ENCODE data around the gene TDRD10.

The TDRD10 gene, protein sequence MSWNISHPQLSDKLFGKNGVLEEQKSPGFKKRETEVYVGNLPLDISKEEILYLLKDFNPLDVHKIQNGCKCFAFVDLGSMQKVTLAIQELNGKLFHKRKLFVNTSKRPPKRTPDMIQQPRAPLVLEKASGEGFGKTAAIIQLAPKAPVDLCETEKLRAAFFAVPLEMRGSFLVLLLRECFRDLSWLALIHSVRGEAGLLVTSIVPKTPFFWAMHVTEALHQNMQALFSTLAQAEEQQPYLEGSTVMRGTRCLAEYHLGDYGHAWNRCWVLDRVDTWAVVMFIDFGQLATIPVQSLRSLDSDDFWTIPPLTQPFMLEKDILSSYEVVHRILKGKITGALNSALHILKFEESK

DNA sequence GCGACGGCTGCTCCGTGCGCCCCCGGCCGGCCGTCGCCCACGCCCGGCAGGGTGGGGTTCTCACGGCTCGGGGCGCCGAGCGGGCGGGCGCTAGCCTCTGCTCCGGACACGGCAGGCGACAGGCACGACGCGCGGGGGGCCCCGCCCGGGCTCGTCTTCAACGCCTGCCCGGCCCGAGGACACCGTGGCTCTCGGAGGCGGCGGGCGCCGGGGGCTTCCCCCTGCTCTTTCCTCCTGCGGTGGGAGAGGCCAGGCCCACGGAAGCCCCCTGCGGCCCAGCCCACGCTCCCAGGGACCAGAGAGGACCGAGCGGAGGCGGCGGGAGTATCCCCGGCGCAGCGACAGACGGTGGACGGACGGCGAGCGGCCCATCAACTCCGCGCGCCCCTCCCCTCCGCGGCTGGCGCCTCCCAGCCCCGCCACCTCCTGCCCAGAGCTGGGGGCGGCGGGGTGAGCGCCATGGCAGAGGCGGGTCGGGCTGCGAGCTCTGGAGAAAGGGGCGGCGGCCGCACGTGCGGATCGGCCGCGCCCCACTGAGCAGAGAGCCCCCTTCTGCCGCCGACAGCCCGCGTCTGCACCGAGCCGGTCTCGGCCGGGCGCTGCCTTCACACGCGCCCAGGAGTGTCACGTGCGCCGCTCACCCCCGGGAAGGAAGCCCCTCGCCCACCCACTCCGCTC is at the start of gene TDRD10, which contains the start of gene SHE:
TSS of gene TDRD10 (plus strand) at position 154 of the 678 bp plus-strand sequence. CDS start 4,685 bp downstream, outside the sequence.
TSS of gene SHE (minus strand) at position 347 of the 678 bp plus-strand sequence. CDS start 386 bp downstream, outside the sequence.
- no peak for DNase-seq (ENCODE audit: low read depth)

DNA sequence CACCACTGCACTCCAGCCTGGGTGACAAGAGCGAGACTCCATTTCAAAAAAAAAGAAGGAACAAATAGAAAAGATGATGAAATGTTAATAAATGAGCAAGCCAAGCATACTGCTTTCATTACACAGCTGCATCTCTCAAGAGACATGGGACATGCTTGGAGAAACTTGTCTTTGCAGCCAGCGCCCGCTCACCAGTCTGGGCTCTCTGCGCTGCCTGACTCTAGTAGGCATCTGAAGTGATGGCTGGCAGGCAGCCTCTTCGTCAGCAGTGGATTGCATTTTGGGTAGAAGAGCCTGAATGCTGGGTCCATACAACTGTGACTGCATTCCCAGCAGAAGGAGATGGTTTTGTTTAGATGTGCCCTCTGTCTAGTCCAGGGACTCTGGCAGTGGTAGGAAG is 48.9 kb upstream of the TDRD10 start:
- no peak for DNase-seq (ENCODE audit: low read depth)

DNA sequence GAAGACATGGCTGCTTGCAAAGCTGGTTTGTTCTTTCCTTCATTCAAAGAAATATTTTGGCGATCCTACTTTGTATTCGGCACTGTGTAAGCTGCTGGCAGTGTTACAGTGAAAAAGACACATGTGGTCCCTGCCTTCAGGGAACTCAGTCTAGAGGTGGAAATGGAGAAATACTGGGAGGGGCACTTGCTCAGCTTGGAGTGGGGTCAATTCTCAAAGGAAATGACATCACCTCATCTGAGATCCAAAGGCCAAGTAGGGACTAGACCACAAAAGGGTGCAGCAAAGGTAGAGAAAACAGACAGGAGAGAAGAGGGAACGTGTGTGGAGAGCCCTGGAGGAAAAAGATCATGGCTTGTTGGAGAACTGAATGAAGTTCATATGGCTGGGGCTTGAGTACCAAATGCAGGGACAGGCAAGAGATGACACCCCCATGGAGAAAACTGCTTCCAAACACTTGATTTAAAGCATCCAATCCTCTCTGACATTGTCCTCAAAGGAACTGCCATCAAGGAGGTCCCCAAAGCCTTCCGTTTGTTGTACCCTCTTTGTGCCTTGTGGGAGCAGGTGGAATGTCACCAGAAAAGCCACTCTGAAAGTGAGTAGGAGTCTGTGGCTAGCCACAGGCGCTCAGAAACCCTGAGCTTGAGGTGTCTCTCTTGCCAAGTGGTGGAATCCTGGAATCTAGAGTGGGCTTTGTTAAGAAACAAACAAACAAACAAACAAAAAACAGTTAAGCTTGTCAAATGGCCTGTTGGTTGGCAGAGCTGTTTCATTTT is 48.3 kb upstream of the TDRD10 start:
- peak; percentile 63 for DNase-seq (ENCODE audit: low read depth)

DNA sequence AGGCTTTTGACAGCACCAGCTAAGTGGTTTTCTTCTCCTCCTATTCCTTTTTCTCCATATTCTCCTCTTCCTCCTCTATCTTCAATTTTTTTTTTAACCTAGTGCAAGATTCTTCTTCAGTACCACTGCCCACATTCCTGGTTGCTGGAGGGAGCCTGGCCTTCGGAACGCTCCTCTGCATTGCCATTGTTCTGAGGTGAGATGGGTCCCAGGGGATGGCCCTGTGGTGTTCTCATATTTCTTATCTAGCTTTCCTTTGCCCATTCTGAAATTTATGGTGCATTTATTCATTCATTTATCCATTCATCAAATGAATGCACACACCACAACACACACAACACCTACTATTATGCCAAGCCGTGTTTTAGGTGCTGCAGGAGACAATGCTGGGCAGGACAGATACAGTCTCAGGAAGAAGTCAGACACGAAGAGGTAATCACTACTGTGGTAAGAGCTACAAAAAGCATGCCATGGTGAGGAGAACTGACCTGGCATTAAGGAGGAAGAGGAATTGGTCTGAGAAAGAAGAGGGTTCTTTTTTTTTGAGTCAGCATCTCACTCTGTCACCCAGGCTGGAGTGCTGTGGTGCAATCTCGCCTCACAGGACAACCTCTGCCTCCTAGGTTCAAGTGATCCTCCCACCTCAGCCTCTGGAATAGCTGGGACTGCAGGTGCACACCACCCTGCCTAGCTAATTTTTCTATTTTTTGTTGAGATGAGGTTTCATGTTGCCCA is 47.5 kb upstream of the TDRD10 start:
- no peak for DNase-seq (ENCODE audit: low read depth)

DNA sequence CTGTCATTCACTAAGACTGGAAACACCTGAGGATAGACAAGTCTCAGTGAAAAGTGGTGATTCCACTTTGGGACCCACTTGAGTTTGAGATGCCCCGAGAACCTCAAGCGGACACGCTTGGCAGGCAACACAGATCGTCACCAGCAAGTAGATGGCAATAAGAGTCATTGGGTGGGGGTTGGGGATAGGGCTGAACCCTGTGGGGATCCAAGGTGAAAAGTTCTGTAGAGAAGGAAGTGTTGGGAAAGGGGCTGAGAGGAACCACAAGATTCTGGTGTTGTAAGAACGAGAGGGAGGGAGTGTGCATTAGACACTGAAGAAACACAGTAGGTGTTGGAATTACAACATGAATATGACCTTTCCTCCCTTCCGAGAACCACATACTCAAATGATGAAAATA is 45.4 kb upstream of the TDRD10 start:
- DNase-seq (ENCODE audit: low read depth): no peak

DNA sequence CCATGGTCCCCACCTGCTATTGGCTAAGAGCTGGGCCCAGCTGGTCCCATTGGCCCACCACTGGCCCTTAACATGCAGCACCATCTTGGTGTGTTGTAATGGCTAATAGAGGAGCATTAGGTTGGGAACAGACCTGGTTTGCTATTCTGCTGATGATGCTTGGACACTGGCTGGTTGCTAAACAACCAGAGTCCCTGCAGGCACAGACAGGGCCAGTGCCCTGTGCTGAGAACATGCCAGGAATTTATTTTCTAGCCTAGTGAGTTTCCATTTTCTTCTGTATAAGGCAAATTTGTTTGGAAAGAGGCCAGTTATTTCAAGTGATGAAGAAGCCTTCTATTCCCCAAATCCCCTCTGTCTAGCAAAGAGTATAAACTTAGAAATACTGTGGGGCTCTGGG is 42.9 kb upstream of the TDRD10 start:
- no peak for DNase-seq (ENCODE audit: low read depth)

DNA sequence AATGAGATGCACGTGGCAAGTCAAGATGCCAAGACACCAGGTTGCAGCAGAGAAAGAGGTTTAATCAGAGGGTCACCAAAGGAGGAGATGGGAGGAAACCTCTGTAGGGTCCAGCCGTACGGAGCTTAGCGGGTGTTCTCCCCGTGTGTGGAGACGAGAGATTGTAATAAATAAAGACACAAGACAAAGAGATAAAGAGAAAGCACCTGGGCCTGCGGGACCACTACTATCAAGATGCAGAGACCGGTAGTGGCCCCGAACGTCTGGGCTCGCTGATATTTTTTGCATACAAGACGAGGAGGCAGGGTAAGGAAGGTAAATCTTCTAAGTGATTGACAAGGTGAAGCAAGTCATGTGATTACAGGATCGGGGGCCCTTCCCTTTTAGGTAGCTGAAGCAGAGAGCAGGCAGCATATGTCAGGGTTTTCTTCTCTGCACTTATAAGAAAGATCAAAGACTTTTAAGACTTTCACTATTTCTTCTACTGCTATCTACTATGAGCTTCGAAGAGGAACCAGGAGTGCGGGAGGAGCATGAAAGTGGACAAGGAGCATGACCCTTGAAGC is 41.2 kb upstream of the TDRD10 start:
- DNase-seq (ENCODE audit: low read depth): no peak

DNA sequence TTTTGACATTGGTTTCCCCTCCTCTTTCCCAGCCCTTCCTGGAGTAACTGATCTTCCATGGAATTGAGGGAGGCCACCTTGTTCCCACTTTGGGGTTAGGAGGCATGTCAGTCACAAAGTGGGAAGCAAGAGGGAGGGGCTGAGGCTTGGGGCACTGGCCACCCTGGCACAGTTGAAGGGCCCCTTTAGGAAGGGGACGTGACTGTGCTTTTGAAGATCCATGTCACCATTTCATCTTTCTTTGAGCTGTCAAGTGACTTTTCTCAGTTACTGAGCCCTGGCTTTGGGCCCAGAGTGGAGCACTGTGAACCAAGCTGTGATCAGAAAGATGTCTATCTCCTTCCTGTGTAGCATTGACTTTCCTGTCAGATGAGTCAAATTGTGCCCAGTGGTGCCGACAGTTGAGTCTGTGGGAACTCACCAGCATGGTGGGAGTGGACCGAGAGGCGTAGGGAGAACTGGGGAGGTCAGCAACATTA is 38.5 kb upstream of the TDRD10 start:
- DNase-seq (ENCODE audit: low read depth): no peak

DNA sequence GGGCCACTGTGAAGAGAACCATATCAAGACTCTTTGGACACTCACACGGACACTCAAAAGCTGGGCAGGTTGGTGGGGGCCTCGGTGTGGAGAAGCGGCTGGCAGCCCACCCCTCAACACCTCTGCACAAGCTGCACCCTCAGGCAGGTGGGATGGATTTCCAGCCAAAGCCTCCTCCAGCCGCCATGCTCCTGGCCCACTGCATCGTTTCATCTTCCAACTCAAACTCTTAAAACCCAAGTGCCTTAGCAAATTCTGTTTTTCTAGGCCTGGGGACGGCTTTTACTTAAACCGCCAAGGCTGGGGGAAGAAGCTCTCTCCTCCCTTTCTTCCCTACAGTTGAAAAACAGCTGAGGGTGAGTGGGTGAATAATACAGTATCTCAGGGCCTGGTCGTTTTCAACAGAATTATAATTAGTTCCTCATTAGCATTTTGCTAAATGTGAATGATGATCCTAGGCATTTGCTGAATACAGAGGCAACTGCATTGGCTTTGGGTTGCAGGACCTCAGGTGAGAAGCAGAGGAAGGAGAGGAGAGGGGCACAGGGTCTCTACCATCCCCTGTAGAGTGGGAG is 36.3 kb upstream of the TDRD10 start:
- DNase-seq (ENCODE audit: low read depth): no peak

DNA sequence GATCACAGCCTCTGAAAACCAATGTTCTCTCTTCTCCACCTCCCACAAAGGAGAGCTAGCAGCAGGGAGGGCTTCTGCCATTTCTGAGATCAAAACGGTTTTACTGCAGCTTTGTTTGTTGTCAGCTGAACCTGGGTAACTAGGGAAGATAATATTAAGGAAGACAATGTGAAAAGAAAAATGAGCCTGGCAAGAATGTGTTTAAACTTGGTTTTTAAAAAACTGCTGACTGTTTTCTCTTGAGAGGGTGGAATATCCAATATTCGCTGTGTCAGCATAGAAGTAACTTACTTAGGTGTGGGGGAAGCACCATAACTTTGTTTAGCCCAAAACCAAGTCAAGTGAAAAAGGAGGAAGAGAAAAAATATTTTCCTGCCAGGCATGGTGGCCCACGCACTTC is 35.8 kb upstream of the TDRD10 start:
- no peak for DNase-seq (ENCODE audit: low read depth)

DNA sequence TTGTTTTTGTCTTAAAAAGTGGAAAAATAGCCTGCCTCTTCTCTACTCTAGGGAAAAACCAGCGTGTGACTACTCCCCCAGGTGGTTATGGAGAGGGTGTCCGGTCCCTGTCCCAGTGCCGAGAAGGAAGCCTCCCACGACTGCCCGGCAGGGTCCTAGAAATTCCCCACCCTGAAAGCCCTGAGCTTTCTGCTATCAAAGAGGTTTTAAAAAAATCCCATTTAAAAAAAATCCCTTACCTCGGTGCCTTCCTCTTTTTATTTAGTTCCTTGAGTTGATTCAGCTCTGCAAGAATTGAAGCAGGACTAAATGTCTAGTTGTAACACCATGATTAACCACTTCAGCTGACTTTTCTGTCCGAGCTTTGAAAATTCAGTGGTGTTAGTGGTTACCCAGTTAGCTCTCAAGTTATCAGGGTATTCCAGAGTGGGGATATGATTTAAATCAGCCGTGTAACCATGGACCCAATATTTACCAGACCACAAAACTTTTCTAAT is 35.0 kb upstream of the TDRD10 start:
- DNase-seq (ENCODE audit: low read depth): no peak

DNA sequence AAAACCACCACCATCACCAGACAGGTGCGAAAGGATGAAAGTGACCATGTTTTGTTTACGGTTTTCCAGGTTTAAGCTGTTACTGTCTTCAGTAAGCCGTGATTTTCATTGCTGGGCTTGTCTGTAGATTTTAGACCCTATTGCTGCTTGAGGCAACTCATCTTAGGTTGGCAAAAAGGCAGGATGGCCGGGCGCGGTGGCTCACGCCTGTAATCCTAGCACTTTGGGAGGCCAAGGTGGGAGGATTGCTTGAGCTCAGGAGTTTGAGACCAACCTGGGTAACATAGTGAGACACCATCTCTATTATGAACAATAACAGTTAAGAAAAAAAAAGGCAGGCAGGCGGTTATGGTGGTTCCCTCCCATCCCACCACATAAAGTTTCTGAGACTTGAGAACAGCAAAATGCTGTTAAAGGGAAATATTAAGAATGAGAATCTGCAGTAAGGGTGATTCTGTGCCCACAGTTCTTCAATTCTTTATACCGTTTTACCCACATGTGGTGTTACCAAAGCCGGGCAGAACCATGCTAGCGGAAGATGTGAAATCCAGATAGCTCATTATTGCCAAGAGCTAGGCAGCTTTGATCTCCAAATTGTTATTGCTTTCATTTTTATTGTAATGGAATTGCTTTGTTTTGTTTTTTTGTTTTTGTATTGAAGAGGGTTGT is 34.5 kb upstream of the TDRD10 start:
- no peak for DNase-seq (ENCODE audit: low read depth)

DNA sequence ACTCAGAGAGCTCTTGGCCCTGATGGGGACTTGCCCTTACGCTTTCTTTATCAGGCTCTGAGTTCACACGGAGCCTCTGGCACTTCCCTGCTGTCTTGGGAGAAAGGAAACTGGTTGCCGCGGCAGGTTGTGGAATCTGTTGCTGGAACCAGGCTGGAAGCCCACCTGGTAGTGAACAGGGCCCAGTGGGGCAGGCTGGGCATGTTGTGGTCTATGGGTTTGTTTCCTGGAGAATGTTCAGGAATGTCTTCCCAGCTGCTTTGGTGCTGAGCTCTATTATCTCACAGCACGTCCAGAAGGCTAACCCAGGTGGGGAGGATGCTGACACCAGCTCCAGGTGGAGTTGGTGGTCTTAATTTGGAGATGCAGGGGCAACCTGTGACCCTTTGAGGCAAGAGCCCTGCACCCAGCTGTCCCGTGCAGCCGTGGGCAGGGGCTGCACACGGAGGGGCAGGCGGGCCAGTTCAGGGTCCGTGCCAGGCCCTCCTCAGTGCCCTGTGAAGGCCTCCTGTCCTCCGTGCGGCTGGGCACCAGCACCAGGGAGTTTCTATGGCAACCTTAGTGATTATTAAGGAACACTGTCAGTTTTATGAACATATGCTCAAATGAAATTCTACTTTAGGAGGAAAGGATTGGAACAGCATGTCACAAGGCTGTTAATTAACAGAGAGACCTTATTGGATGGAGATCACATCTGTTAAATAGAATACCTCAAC is 33.3 kb upstream of the TDRD10 start:
- no peak for DNase-seq (ENCODE audit: low read depth)

DNA sequence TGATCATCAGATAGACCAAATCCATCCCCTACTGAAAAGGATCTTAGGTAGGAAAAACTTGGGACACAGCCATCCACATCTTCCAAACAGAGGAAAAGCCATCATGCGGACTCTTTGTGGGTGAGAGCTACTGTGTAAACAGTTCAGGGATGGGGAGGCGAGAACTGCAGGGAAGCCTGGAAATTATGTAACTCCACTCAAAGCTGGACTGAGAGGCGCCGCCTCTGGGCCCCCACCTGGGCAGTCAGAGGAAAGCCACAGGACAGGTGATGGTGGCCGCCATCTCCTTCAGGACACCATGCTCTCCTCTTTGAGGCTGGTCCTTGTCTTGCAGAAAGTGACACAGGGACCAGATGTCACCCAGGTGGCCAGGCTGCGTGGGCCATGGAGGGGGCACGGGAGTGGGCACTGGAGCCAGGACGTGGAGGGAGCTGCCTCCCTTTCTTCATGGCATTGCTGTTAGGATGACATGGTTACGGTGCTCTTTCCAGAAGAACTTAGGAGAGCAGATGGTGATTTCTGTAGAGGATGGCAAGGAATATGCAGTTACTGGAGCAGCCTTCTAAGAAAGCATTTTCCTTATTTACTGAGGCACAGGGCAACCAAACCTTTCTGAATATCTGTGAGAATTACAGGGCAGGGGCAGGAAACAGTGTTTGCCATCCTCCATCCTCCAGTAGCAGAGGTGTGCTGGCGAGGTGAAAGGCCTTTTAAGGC is 32.0 kb upstream of the TDRD10 start:
- DNase-seq (ENCODE audit: low read depth): no peak

DNA sequence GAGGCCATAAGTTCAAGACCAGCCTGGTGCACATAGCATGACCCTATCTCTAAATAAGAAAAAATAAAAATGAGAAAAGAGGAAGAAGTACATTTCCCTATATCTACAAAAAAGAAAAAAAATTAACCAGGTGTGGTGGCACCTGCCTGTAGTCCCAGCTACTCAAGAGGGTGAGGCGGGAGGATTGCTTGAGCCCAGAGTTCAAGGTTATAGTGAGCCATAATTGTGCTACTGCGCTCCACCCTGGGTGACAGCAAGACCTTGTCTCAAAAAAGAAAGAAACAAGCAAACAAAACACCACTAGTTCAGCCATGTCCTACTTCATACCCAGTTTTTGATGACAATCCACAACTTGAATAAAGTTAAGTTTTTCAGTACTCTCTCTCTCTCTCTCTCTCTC is 30.7 kb upstream of the TDRD10 start:
- DNase-seq (ENCODE audit: low read depth): no peak

DNA sequence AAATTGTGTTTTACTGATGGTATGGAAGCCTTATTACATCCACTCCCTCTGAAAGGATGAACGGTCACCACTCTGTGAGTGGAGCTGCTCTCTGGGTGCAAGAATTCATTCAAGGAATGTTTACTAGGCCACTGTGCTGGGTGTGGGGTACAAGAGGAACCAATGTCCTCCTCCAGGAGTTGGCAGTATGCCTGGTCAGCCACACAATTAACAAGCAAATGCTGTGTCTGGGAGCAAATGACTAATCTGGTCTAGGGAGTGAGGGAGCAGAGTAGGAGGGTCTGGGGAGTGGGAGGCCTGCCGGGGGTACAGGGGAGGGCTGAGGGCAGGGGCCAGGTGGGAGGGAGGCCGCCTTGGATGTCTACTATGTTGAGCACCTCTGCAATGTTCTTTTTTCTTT is 27.2 kb upstream of the TDRD10 start:
- peak; percentile 78 for DNase-seq (ENCODE audit: low read depth)

DNA sequence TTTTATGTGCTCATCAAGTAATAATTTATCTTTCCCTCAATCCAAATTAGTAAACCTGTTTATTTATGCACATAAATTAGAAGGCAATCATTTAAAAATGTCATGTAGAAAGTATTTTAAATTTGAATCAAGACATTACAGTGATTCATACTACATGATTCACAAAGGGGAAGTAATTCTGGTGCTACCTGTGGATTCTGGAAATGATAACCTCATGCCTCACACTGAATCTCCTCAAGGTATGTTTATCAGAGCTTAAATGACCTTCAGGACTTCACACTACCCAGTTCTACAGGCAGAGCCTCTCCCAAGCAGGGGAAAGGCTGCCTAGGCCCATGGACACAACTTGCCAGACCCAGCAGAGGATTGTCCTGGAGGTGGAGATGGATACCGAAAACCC is 25.2 kb upstream of the TDRD10 start:
- DNase-seq (ENCODE audit: low read depth): no peak

DNA sequence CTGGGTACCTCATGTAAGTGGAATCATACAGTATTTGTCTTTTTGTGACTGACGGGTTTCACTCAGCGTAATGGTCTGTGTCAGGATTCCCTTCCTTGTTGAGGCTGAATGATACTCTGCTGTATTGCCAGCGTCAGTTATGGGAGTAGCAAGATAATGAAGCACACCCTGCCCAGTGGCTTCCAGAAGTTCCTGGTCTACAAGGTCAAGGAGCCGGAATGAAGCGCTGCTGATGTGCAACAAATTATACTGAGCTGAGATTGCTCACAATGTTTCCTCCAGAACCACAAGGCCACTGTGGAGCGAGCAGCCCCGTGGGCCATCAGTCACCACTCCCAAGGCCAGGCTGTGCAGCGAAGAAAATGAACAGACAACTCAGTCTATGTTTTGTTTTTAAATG is 24.0 kb upstream of the TDRD10 start:
- DNase-seq (ENCODE audit: low read depth): no peak

DNA sequence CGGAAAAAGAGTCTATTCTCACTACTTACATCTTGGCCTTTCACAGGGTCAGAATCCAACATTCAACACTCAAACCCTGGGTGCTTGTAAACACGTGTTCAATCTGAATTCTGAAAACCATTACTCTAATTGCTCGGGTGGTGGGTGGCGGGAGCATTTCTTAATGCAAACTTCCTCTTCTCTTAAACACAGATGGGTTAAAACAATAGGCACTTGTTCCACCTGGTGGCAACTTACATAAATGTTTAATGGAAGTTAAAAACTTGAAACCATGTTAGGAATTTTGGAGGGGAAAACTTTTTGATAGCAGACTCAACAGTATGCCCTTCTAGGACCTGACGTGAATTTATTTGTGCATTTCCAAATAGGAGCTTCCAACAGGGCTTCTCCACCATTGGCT is 23.4 kb upstream of the TDRD10 start:
- no peak for DNase-seq (ENCODE audit: low read depth)

Data from iris pigment epithelial cell (primary cell).